HPDE6-E6E7 (cell line): ENCODE data around the gene CACNA1A.
"Not testable (repeated sequence)": the region's sequence is repeated elsewhere in the genome, so short reads cannot be mapped to it uniquely, and the experiment has no call there.

Source experiments
- DNase-seq: peaks from one replicate; pipeline ENCODE4 v3.0.0; 2011; ENCODE audit warnings: missing footprints; ENCODE audit errors: extremely low spot score

Gene CACNA1A

GRCh38 chr19:13277104-13277809 lies 229.0 kb downstream of the CACNA1A start:
- DNase-seq: peak; percentile 50

DNA sequence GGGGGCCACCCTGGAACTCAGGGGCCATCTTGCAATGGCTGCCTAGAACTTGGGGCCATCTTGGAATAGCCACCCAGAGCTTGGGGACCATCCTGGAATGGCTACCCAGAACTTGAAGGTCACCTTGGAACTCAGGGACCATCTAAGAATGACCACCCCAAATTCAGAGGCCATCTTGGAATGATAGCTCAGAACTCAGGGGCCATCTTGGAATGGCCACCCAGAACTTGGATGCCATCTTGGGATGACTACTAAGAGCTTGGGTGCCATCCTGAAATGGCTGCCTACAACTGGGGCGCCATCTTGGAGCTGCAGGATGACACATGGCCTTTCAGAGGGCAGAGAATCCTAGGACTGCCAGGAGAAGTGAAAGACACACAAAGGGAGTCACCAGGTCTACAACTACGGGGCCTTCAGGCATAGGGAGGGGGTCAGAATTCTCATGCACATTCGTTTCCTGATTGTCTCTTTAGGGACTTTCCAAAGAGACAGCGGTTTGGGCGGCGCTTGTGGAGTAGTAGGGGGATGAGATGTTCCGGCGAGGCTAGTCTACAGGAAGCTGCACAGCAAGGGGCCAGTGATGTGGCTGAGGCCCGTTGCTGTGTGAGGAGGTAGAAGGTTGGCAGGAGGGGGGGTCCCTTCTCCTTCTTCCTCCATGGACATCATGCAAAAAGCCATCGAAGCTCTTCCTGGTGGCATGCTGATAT lies 231.1 kb downstream of the CACNA1A start:
- DNase-seq: no peak

GRCh38 chr19:13270514-13271105 lies 235.7 kb downstream of the CACNA1A start:
- DNase-seq: no peak

- no peak for DNase-seq
Observed at GRCh38 chr19:13269348-13269747, 236.9 kb downstream of the CACNA1A start.

- DNase-seq: no peak
Observed at GRCh38 chr19:13267889-13268288, 238.4 kb downstream of the CACNA1A start.

- DNase-seq: no peak
Observed at GRCh38 chr19:13267131-13267530, 239.1 kb downstream of the CACNA1A start.

DNA sequence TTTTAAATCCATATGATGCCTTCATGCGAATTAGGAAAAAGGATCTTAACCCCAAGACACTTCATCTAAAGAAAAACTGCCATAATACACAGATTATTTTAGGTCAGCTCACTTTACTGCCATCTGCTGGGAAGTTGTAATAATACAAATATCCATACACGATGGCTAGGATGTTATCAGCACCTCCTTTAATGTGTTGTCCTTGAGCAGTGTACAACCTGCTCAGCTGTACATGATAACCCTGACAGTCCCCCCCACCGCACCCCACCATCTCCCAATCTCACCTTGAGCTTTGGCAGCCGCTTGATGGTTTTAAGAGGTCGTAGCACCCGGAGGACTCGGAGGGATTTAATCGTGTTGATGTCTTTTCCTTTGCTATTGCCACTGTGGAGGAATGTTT lies 243.8 kb downstream of the CACNA1A start:
- peak; percentile 35 for DNase-seq

DNA sequence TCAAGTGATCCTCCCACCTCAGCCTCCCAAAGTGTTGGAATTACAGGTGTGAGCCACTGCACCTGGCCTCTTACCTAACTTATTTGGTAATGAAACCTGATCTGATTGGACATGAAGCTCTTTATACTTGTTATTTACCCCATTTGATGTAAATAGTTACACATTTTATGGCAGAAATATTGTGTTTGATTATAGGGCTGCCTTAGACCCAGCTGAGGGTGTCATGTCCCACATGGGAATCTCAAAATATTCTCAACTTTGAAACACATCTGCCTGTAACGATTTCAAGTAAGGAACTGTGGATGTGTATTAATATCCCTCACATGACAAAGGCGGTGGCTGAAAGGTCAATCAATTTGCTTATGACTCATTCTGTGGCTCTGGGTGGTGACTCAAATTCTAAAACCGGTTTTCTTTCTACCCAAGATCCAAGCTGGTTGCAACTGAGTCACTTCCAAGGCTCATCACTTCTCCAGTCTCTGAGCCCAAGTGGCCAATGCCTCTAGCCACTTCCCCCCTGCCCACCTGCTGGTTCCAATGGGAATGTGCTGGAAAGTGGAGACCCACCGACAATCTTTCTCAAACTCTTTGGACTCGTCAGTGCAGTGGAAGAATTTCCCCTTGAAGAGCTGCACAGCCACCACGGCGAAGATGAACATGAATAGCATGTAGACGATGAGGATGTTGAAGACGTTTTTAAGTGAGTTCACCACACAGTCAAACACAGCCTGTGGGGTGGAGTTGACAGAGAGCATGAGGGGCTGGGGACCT lies 245.2 kb downstream of the CACNA1A start:
- DNase-seq: peak; percentile 97

DNA sequence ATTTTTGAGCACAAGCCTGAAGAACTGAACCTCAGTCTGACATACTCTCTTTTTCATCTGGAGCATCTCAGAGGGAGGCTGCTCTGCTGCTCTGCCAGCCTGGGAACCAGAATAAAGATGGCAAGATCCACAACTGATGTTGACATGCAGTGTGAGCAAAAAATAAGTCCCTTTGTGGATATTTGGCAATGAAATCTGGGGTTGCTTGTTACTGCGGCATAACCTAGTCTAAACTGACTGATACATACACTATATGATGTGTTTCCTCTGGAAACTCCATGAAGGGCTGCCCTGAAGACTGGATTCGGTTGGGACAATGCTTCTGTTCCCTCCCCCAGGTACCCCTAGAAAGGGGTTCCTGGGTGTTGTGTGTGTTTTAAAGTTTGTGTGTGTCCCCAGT lies 249.4 kb downstream of the CACNA1A start:
- no peak for DNase-seq

GRCh38 chr19:13256398-13256797 lies 249.9 kb downstream of the CACNA1A start:
- not testable (repeated sequence) for DNase-seq

DNA sequence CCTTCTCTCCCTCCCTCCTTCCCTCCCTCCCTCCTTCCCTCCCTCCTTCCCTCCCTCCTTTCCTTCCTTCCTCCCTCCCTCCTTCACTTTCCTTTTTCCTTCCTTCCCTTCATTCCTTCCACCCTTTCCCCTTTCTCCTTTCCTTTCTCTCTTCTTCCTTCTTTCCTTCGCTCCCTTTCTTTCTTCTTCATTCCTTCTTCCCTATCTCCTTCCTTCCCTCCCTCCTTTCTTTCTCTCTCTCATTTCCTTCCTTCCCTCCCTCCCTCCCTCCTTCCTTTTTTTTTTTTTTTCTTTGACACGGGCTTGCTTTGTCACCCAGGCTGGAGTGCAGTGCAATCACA lies 250.6 kb downstream of the CACNA1A start:
- no peak for DNase-seq

GRCh38 chr19:13255041-13255718 lies 251.1 kb downstream of the CACNA1A start:
- no peak for DNase-seq

- DNase-seq: no peak
Observed at GRCh38 chr19:13252569-13253335, 253.5 kb downstream of the CACNA1A start.

DNA sequence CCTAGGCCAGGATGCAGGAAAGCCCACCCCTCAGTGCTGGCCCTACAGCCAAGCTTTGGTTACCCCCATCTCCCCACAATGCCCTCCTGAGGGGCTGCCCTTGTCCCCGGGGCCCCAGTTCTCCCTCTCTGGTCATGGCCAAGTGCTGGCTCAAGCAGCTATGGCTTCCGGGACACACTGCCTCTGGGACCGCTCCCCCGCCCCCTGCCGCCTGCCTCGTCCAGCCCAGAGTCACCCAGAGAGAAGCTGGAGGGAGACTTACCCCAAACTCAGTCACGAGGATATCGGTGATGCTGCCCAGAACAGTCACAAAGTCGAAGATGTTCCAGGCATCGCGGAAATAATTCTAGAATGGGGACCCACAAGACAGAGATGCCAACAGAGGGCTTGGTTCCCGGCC lies 261.4 kb downstream of the CACNA1A start:
- DNase-seq: no peak

DNA sequence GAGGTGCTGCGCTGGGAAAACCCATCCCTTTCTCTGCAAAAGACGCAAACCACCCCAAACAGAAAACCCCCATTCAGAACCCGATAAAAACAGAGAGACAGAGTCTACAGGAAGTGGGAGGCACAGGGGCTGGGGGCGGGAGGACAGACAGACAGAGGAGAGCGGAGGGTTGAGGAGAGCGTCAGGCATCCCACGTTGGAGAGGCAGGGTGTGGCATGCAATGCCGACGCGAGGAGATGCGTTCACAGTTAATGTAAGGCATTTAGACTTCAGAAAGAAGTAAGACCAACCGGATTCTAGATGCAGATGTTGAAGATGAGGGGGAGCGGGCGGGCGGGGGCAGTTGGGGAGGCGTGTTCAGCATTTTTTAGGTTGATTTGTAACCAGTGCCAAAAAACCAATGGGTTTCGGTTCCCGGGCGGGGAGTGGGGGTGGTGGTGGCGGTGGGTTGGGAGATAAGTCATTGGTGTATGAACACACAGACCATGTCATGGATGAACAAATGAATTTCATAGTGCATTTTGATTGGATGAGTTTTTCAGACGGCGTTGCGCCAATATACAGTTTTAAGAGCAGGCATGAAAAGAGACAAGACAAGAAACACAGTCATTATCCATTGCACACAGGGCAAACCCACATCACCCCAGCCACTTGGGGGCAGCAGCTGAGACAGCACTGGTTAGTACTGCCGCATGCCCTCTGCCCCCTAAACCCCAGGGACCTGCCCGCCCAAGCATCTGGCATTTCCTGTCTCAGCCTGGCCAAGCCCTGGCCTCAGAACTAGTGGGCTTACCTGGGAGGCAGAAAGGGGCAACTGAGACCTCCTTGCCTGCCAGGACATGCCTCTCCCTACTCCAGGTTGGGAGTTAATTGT lies 264.8 kb downstream of the CACNA1A start:
- DNase-seq: no peak

DNA sequence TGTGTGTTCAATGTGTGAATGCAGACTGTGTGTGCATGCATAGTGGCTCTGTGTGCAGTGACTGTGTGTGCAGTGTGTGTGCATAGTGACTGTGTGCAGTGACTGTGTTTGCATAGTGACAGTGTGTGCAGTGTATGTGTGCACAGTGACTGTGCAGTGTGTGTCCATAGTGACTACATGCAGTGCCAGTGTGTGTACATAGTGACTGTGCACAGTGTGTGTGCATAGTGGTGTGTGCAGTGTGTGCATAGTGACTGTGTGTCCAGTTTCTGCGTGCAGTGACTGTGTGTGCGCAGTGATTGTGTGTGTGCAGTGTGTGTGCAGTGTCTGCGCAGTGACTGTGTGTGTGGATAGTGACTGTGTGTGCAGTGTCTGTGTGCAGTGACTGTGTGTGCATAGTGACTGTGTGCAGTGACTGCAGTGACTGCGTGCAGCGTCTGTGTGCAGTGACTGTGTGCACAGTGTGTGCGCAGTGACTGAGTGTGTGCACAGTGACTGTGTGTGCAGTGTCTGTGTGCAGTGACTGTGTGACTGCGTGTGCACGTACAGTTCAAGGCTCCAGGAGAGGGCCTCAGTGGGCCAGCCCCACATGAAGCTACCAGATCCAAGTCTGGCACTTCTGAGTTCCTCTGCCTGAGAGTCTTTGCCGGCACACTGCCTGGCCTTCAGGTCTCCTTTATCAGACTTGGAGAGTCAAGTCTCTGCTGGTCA lies 265.8 kb downstream of the CACNA1A start:
- no peak for DNase-seq

GRCh38 chr19:13238891-13239534 lies 267.3 kb downstream of the CACNA1A start:
- no peak for DNase-seq

DNA sequence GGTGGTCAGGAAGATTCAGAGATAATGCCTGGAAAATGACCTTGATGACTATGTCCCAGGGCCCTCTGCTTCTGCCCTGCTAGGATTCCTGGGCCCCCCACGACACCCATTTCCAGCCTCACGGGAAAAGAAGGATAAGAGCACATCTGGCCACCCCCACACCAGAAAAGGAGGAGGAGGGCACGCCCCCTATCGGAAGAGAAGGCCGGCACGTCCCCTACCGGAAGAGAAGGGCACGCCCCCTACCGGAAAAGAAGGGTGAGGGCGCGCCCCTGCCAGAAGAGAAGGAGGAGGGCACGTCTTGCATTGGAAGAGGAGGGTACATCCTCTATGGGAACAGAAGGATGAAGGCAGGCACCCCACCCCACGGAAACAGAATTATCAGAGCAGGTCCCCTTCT lies 271.8 kb downstream of the CACNA1A start:
- DNase-seq: no peak

DNA sequence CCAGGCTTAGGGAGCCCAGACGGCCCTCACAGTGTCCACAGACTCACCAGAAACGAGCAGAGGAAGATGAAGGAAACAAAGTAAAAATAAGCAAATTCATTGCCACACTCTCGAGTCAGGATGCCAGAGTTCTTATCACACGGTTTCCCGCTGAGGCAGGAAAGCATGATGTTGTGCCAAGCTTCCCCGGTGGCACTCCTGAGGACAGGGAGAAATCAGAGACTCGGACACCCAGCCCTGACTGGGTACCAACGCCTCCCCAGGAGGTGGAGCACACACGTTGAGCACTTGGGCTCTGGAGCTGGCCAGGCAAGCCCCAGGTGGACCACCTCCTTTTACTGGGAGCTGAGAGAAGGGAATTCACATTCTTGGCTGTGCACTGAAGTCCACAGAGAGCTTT lies 274.6 kb downstream of the CACNA1A start:
- DNase-seq: no peak
